ENCODE measurements around the gene MCHR2. TPM values are rescaled to one million over a fixed set of nuclear protein-coding genes. Genes with fewer than 3 reads are reported as not detected.

The MCHR2 gene
- polyA plus RNA-seq, 4 donors: 0.34 TPM; not detected in 3

DNA sequence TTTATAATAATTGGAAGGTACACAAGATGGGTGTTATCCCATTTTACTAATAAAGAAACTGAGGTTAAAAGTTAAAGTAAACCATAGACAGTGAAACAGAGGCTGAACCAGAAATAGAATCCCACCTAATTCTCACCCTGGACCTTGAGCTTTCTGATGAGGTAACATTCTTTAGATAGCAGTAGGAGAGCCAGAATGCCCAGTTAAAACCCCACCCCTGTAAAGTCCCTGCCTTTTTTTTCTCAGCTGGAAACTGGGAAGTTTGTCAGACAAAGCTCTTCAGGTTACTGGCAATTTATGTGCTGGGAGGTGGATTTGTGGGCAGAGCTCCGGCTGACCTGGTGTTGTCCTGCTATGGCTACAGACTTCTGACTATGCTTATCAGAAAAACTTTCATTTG is 1.9 kb upstream of the MCHR2 start:
- FAIRE-seq: no peak
- Histone ChIP-seq H3K27me3 (ENCODE audit: control insufficient read depth in 3 of 3, insufficient read depth in 3 of 3, low read length in 3 of 3) (peaks cover 6 to 27% (median 16%) of the 10 kb centered on the region in 3 donors), H3K4me3 (ENCODE audit: low read depth in 1 of 3, low read length in 3 of 3) (no peak overlapping the region), H3K36me3 (ENCODE audit: control insufficient read depth in 3 of 3, insufficient read depth in 2 of 3, low read depth in 1 of 3, low read length in 3 of 3) (no peaks in the 10 kb centered on the region), H3K27ac (ENCODE audit: low read depth in 1 of 3, low read length in 2 of 3) (no peak overlapping the region), H3K9me3 (ENCODE audit: control insufficient read depth in 2 of 2, insufficient read depth in 1 of 2, low read depth in 1 of 2, low read length in 1 of 2) (no peaks in the 10 kb centered on the region), H3K4me1 (ENCODE audit: control insufficient read depth in 3 of 3, insufficient read depth in 2 of 3, low read depth in 1 of 3, low read length in 2 of 3) (no peaks in the 10 kb centered on the region)
- no peak for DNase-seq
- 55 to 72% (median 60%) methylated on average over 1 of the region's 1 CpG for WGBS, 3 donors

- Histone ChIP-seq H3K4me1 (ENCODE audit: control insufficient read depth in 3 of 3, insufficient read depth in 2 of 3, low read depth in 1 of 3, low read length in 2 of 3) (no peaks in the 10 kb centered on the region), H3K36me3 (ENCODE audit: control insufficient read depth in 3 of 3, insufficient read depth in 2 of 3, low read depth in 1 of 3, low read length in 3 of 3) (no peaks in the 10 kb centered on the region), H3K27me3 (ENCODE audit: control insufficient read depth in 3 of 3, insufficient read depth in 3 of 3, low read length in 3 of 3) (peaks cover 6 to 24% (median 16%) of the 10 kb centered on the region in 3 donors), H3K27ac (ENCODE audit: low read depth in 1 of 3, low read length in 2 of 3) (no peak overlapping the region), H3K4me3 (ENCODE audit: low read depth in 1 of 3, low read length in 3 of 3) (no peak overlapping the region), H3K9me3 (ENCODE audit: control insufficient read depth in 2 of 2, insufficient read depth in 1 of 2, low read depth in 1 of 2, low read length in 1 of 2) (no peaks in the 10 kb centered on the region)
- no peak for FAIRE-seq
- 29 to 41% (median 36%) methylated on average over 9 of the region's 9 CpGs for WGBS, 3 donors
- DNase-seq: no peak
Measured at GRCh38 chr6:99993146-99993532, 884 bp downstream of the MCHR2 start.

GRCh38 chr6:99991955-99992354 is 2.1 kb downstream of the MCHR2 start:
- H3K9me3 ChIP-seq (ENCODE audit: control insufficient read depth in 2 of 2, insufficient read depth in 1 of 2, low read depth in 1 of 2, low read length in 1 of 2): no peaks in the 10 kb centered on the region
- H3K27ac ChIP-seq (ENCODE audit: low read depth in 1 of 3, low read length in 2 of 3): no peak overlapping the region
- no peaks in the 10 kb centered on the region for H3K4me1 ChIP-seq (ENCODE audit: control insufficient read depth in 3 of 3, insufficient read depth in 2 of 3, low read depth in 1 of 3, low read length in 2 of 3)
- no peaks in the 10 kb centered on the region for H3K36me3 ChIP-seq (ENCODE audit: control insufficient read depth in 3 of 3, insufficient read depth in 2 of 3, low read depth in 1 of 3, low read length in 3 of 3)
- FAIRE-seq: no peak
- no peak for DNase-seq
- 72 to 90% (median 89%) methylated on average over 3 of the region's 3 CpGs for WGBS, 3 donors
- peaks cover 6 to 24% (median 14%) of the 10 kb centered on the region in 3 donors for H3K27me3 ChIP-seq (ENCODE audit: control insufficient read depth in 3 of 3, insufficient read depth in 3 of 3, low read length in 3 of 3)
- no peak overlapping the region for H3K4me3 ChIP-seq (ENCODE audit: low read depth in 1 of 3, low read length in 3 of 3)

- Histone ChIP-seq H3K27me3 (ENCODE audit: control insufficient read depth in 3 of 3, insufficient read depth in 3 of 3, low read length in 3 of 3) (no peaks in the 10 kb centered on the region), H3K4me1 (ENCODE audit: control insufficient read depth in 3 of 3, insufficient read depth in 2 of 3, low read depth in 1 of 3, low read length in 2 of 3) (no peaks in the 10 kb centered on the region), H3K36me3 (ENCODE audit: control insufficient read depth in 3 of 3, insufficient read depth in 2 of 3, low read depth in 1 of 3, low read length in 3 of 3) (no peaks in the 10 kb centered on the region), H3K9me3 (ENCODE audit: control insufficient read depth in 2 of 2, insufficient read depth in 1 of 2, low read depth in 1 of 2, low read length in 1 of 2) (no peaks in the 10 kb centered on the region), H3K4me3 (ENCODE audit: low read depth in 1 of 3, low read length in 3 of 3) (no peak overlapping the region), H3K27ac (ENCODE audit: low read depth in 1 of 3, low read length in 2 of 3) (no peak overlapping the region)
- DNase-seq: no peak
- no peak for FAIRE-seq
Measured at GRCh38 chr6:99980741-99981140, 13.3 kb downstream of the MCHR2 start.

GRCh38 chr6:99979953-99980352 is 14.1 kb downstream of the MCHR2 start:
- FAIRE-seq: no peak
- WGBS, 3 donors: 33 to 60% (median 56%) methylated on average over 1 of the region's 1 CpG
- Histone ChIP-seq H3K4me1 (ENCODE audit: control insufficient read depth in 3 of 3, insufficient read depth in 2 of 3, low read depth in 1 of 3, low read length in 2 of 3) (no peaks in the 10 kb centered on the region), H3K27me3 (ENCODE audit: control insufficient read depth in 3 of 3, insufficient read depth in 3 of 3, low read length in 3 of 3) (no peaks in the 10 kb centered on the region), H3K9me3 (ENCODE audit: control insufficient read depth in 2 of 2, insufficient read depth in 1 of 2, low read depth in 1 of 2, low read length in 1 of 2) (no peaks in the 10 kb centered on the region), H3K36me3 (ENCODE audit: control insufficient read depth in 3 of 3, insufficient read depth in 2 of 3, low read depth in 1 of 3, low read length in 3 of 3) (no peaks in the 10 kb centered on the region), H3K27ac (ENCODE audit: low read depth in 1 of 3, low read length in 2 of 3) (no peak overlapping the region), H3K4me3 (ENCODE audit: low read depth in 1 of 3, low read length in 3 of 3) (no peak overlapping the region)
- no peak for DNase-seq

DNA sequence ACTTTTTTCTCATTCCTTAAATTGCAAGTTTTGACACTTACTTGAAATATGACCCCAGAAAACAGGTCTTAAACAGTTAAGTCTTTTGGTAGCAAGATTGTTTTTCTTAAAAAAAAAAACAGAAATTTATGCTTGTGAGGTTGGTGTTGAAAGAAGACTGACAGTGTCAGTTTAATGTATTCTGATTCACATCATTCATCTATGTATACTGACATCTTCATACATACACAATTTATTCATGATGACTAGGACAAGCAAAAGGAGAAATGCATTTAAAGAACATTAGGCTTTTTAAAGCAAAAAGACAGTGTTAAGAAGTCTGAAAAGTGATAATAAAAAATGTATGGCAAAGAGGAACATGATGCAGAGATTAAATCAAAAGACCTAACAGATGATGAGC is 27.0 kb downstream of the MCHR2 start:
- FAIRE-seq: no peak
- no peaks in the 10 kb centered on the region for H3K27me3 ChIP-seq (ENCODE audit: control insufficient read depth in 3 of 3, insufficient read depth in 3 of 3, low read length in 3 of 3)
- no peaks in the 10 kb centered on the region for H3K36me3 ChIP-seq (ENCODE audit: control insufficient read depth in 3 of 3, insufficient read depth in 2 of 3, low read depth in 1 of 3, low read length in 3 of 3)
- H3K9me3 ChIP-seq (ENCODE audit: control insufficient read depth in 2 of 2, insufficient read depth in 1 of 2, low read depth in 1 of 2, low read length in 1 of 2): no peaks in the 10 kb centered on the region
- no peaks in the 10 kb centered on the region for H3K4me1 ChIP-seq (ENCODE audit: control insufficient read depth in 3 of 3, insufficient read depth in 2 of 3, low read depth in 1 of 3, low read length in 2 of 3)
- no peak overlapping the region for H3K4me3 ChIP-seq (ENCODE audit: low read depth in 1 of 3, low read length in 3 of 3)
- no peak for DNase-seq
- no peak overlapping the region for H3K27ac ChIP-seq (ENCODE audit: low read depth in 1 of 3, low read length in 2 of 3)

- H3K27me3 ChIP-seq (ENCODE audit: control insufficient read depth in 3 of 3, insufficient read depth in 3 of 3, low read length in 3 of 3): no peaks in the 10 kb centered on the region
- 54 to 74% (median 62%) methylated on average over 1 of the region's 1 CpG for WGBS, 3 donors
- no peak for FAIRE-seq
Measured at GRCh38 chr6:99960027-99960426, 34.0 kb downstream of the MCHR2 start.

GRCh38 chr6:99951016-99951805 is 42.8 kb downstream of the MCHR2 start:
- Histone ChIP-seq H3K36me3 (ENCODE audit: control insufficient read depth in 3 of 3, insufficient read depth in 2 of 3, low read depth in 1 of 3, low read length in 3 of 3) (no peaks in the 10 kb centered on the region), H3K9me3 (ENCODE audit: control insufficient read depth in 2 of 2, insufficient read depth in 1 of 2, low read depth in 1 of 2, low read length in 1 of 2) (no peaks in the 10 kb centered on the region), H3K27me3 (ENCODE audit: control insufficient read depth in 3 of 3, insufficient read depth in 3 of 3, low read length in 3 of 3) (no peaks in the 10 kb centered on the region), H3K4me1 (ENCODE audit: control insufficient read depth in 3 of 3, insufficient read depth in 2 of 3, low read depth in 1 of 3, low read length in 2 of 3) (no peaks in the 10 kb centered on the region), H3K27ac (ENCODE audit: low read depth in 1 of 3, low read length in 2 of 3) (no peak overlapping the region), H3K4me3 (ENCODE audit: low read depth in 1 of 3, low read length in 3 of 3) (no peak overlapping the region)
- DNase-seq: no peak
- no peak for FAIRE-seq
- 69 to 72% (median 69%) methylated on average over 5 of the region's 5 CpGs for WGBS, 3 donors

More at GRCh38 chr6:99960027-99960426, 34.0 kb downstream of the MCHR2 start:
- H3K36me3 ChIP-seq (ENCODE audit: control insufficient read depth in 3 of 3, insufficient read depth in 2 of 3, low read depth in 1 of 3, low read length in 3 of 3): no peaks in the 10 kb centered on the region
- no peak overlapping the region for H3K4me3 ChIP-seq (ENCODE audit: low read depth in 1 of 3, low read length in 3 of 3)
- DNase-seq: no peak
- no peaks in the 10 kb centered on the region for H3K4me1 ChIP-seq (ENCODE audit: control insufficient read depth in 3 of 3, insufficient read depth in 2 of 3, low read depth in 1 of 3, low read length in 2 of 3)
- H3K9me3 ChIP-seq (ENCODE audit: control insufficient read depth in 2 of 2, insufficient read depth in 1 of 2, low read depth in 1 of 2, low read length in 1 of 2): peaks cover 0 to 8% of the 10 kb centered on the region in 2 donors
- no peak overlapping the region for H3K27ac ChIP-seq (ENCODE audit: low read depth in 1 of 3, low read length in 2 of 3)

DNA sequence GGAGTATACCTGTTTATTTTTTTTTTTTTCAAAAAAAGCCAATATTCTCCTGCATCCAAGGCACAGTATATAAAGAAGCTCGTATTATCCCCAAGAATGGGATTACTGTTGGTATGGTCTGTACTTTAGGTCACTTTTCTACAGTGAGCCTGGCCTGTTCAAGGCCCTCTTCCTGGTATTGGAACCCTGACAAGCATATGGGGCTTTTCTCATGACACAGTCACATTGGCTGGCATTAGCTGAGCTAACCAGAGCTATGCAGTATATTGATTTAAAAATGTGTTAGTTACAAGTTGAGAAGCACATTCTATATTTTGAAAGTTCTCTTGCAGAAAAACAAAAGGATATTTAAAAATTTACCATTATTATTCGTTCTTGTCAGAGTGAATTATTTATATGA is 48.0 kb downstream of the MCHR2 start:
- Histone ChIP-seq H3K27me3 (ENCODE audit: control insufficient read depth in 3 of 3, insufficient read depth in 3 of 3, low read length in 3 of 3) (no peaks in the 10 kb centered on the region), H3K27ac (ENCODE audit: low read depth in 1 of 3, low read length in 2 of 3) (no peak overlapping the region), H3K4me3 (ENCODE audit: low read depth in 1 of 3, low read length in 3 of 3) (no peak overlapping the region), H3K4me1 (ENCODE audit: control insufficient read depth in 3 of 3, insufficient read depth in 2 of 3, low read depth in 1 of 3, low read length in 2 of 3) (no peaks in the 10 kb centered on the region), H3K36me3 (ENCODE audit: control insufficient read depth in 3 of 3, insufficient read depth in 2 of 3, low read depth in 1 of 3, low read length in 3 of 3) (no peaks in the 10 kb centered on the region), H3K9me3 (ENCODE audit: control insufficient read depth in 2 of 2, insufficient read depth in 1 of 2, low read depth in 1 of 2, low read length in 1 of 2) (no peaks in the 10 kb centered on the region)
- DNase-seq (no peak), FAIRE-seq (no peak)
- 36 to 64% (median 50%) methylated on average over 2 of the region's 2 CpGs for WGBS, 3 donors

Data from small intestine (tissue), 7 donors.